ENCODE measurements around the gene TAT.
"Not testable (repeated sequence)": the region's sequence is repeated elsewhere in the genome, so short reads cannot be mapped to it uniquely, and the experiment has no call there.

- not testable (repeated sequence) for TF ChIP-seq CTCF (conservative IDR thresholded peaks at IDR 0.05); ZFX (IDR thresholded peaks at IDR 0.05)
These were observed 13.2 kb upstream of the TAT start for GRCh38 chr16:71590071-71590470.

All from C4-2B (cell line).